Measurements from ENCODE around the gene AZI2. TPM values are rescaled to one million over a fixed set of nuclear protein-coding genes. Genes with fewer than 3 reads are reported as not detected.

Gene AZI2
- total and polyA plus RNA-seq, 9 of the 15 experiments (the other 6 are each of a cell fraction or from before 2014, with no cell fraction given) = 28.5 to 96.3 (median 70.2) TPM

GRCh38 chr3:28348629-28349468 lies at the start of gene AZI2, which contains the start of gene ZCWPW2 (continued):
- TF ChIP-seq AFF1 (IDR thresholded peaks at IDR 0.05; ENCODE audit: low read depth in 1 of 2, partially characterized antibody in 2 of 2) (peak in 1 of 2 experiments; percentile 88), SPI1 (IDR thresholded peaks at IDR 0.05; ENCODE audit: borderline replicate concordance, low read depth, low read length) (peak; percentile 88), KAT7 (CRISPR knock-in tag; IDR thresholded peaks at IDR 0.05; ENCODE audit: borderline replicate concordance) (peak; percentile 95; the same call in 1 of the 2 replicates), TAF9B (IDR thresholded peaks at IDR 0.05; ENCODE audit: partially characterized antibody) (peak; percentile 84), SIN3B (IDR thresholded peaks at IDR 0.05; ENCODE audit: low read depth) (peak; percentile 60; the same call in 1 of the 2 replicates), NR2C1 (IDR thresholded peaks at IDR 0.05) (peak; percentile 86), NR2C1 (tag; IDR thresholded peaks at IDR 0.05) (peak; percentile 90), ATF7 (IDR thresholded peaks at IDR 0.05) (peak; percentile 69), NR3C1 (CRISPR knock-in tag; IDR thresholded peaks at IDR 0.05) (0 out of 2 replicates have a peak, but pooled peaks have one; percentile 25), CHD2 (IDR thresholded peaks at IDR 0.05; ENCODE audit: low read depth, low read length) (peak; percentile 76), HDAC8 (tag; IDR thresholded peaks at IDR 0.05) (peak; percentile 73; the same call in 1 of the 2 replicates), NUFIP1 (IDR thresholded peaks at IDR 0.05; ENCODE audit: partially characterized antibody) (no peak), JUND (IDR thresholded peaks at IDR 0.05; ENCODE audit: borderline replicate concordance, low read depth, low read length) (peak; percentile 46; the same call in 1 of the 2 replicates), JUND (tag; IDR thresholded peaks at IDR 0.05; ENCODE audit: borderline replicate concordance, low read depth, low read length) (peak; percentile 47; the same call in 2 of the 3 replicates), ZBTB7A (IDR thresholded peaks at IDR 0.05; ENCODE audit: borderline replicate concordance, control insufficient read depth, low read depth, low read length) (peak; percentile 87), PYGO2 (tag; IDR thresholded peaks at IDR 0.05) (no peak), ZNF75A (CRISPR knock-in tag; IDR thresholded peaks at IDR 0.05) (no peak), HBP1 (CRISPR knock-in tag; IDR thresholded peaks at IDR 0.05) (peak; percentile 44; the same call in 1 of the 2 replicates), LEF1 (IDR thresholded peaks at IDR 0.05) (no peak), MLLT1 (IDR thresholded peaks at IDR 0.05) (no peak), KLF1 (tag; IDR thresholded peaks at IDR 0.05) (peak; percentile 70; the same call in 1 of the 2 replicates)

Measured in K562 (cell line).